Astrocyte (in vitro differentiated cells and primary cell): Measurements from ENCODE around the gene TMEM170B. TPM values are rescaled to one million over a fixed set of nuclear protein-coding genes. Genes with fewer than 3 reads are reported as not detected.
"Not testable (repeated sequence)": the region's sequence is repeated elsewhere in the genome, so short reads cannot be mapped to it uniquely, and the experiment has no call there.

Source experiments
- DNase-seq: peaks from one replicate; pipeline ENCODE4 v3.0.0-alpha.2; 2010; ENCODE audit warnings: low read depth
- FAIRE-seq: peaks from 2 replicates; lab custom pipeline; 2011; peaks lifted over from hg19 to GRCh38; lab: Jason Lieb, UNC
- H2AFZ ChIP-seq: 2 replicates; pipeline ENCODE4 v1.6.0; 2012; ENCODE audit warnings: low read depth, low read length, inconsistent platforms
- H3K27ac ChIP-seq: 2 replicates; pipeline ENCODE4 v1.5.1; 2011; ENCODE audit warnings: low read depth, low read length, inconsistent platforms
- H3K27me3 ChIP-seq: 2 replicates; pipeline ENCODE4 v1.6.0; 2011; ENCODE audit warnings: low read length, inconsistent platforms; ENCODE audit not compliant: insufficient read depth
- H3K36me3 ChIP-seq: 2 replicates; pipeline ENCODE4 v1.5.1; 2011; ENCODE audit warnings: low read length, inconsistent platforms; ENCODE audit not compliant: insufficient read depth
- H3K4me1 ChIP-seq: 2 replicates; pipeline ENCODE4 v1.5.1; 2011; ENCODE audit warnings: low read length, inconsistent platforms; ENCODE audit not compliant: insufficient read depth
- H3K4me2 ChIP-seq: 2 replicates; pipeline ENCODE4 v1.6.0; 2012; ENCODE audit warnings: low read length, inconsistent platforms
- H3K4me3 ChIP-seq: 2 replicates; pipeline ENCODE4 v1.5.1; 2011; ENCODE audit warnings: low read depth, mild to moderate bottlenecking, low read length, inconsistent platforms; ENCODE audit not compliant: insufficient read depth
- H3K79me2 ChIP-seq: 2 replicates; pipeline ENCODE4 v1.6.0; 2012; ENCODE audit warnings: mild to moderate bottlenecking, low read length, inconsistent platforms; ENCODE audit not compliant: insufficient read depth
- H3K9ac ChIP-seq: 2 replicates; pipeline ENCODE4 v1.6.0; 2012; ENCODE audit warnings: mild to moderate bottlenecking, low read length, inconsistent platforms
- H3K9me3 ChIP-seq: 2 replicates; pipeline ENCODE4 v1.5.1; 2012; ENCODE audit warnings: low read depth, mild to moderate bottlenecking, low read length, inconsistent platforms; ENCODE audit not compliant: insufficient read depth
- H4K20me1 ChIP-seq: 2 replicates; pipeline ENCODE4 v1.6.0; 2012; ENCODE audit warnings: low read length, inconsistent platforms; ENCODE audit not compliant: insufficient read depth
- H3K27ac Mint-ChIP-seq: one replicate; pipeline ENCODE4 v1.8.0; 2021; ENCODE audit warnings: mild to moderate bottlenecking, mixed read lengths; ENCODE audit not compliant: unreplicated experiment
- H3K27me3 Mint-ChIP-seq: one replicate; pipeline ENCODE4 v1.8.0; 2021; ENCODE audit warnings: low read depth, mixed read lengths; ENCODE audit not compliant: unreplicated experiment
- H3K36me3 Mint-ChIP-seq: one replicate; pipeline ENCODE4 v1.8.0; 2021; ENCODE audit warnings: low read depth, mixed read lengths; ENCODE audit not compliant: unreplicated experiment
- H3K4me1 Mint-ChIP-seq: one replicate; pipeline ENCODE4 v1.8.0; 2021; ENCODE audit warnings: low read depth, mixed read lengths; ENCODE audit not compliant: unreplicated experiment
- H3K4me3 Mint-ChIP-seq: one replicate; pipeline ENCODE4 v1.8.0; 2021; ENCODE audit warnings: mild to moderate bottlenecking, moderate library complexity, mixed read lengths; ENCODE audit not compliant: unreplicated experiment
- H3K9me3 Mint-ChIP-seq: one replicate; pipeline ENCODE4 v1.8.0; 2021; ENCODE audit warnings: mild to moderate bottlenecking, mixed read lengths; ENCODE audit not compliant: unreplicated experiment
- EZH2 ChIP-seq: IDR thresholded peaks from 2 replicates; pipeline ENCODE4 v1.6.1; 2012; ENCODE audit warnings: mild to moderate bottlenecking, low read length, inconsistent platforms; ENCODE audit not compliant: insufficient read depth
- total RNA-seq: library from RNA; stranded (reverse); gene quantifications from 2 replicates; pipeline ENCODE4 v1.2.1, GENCODE V29; 2021
- TF ChIP-seq, protein P1 (sequence below): IDR thresholded peaks from 2 replicates; pipeline ENCODE4 v1.5.1; 2011; ENCODE audit warnings: low read depth, mild to moderate bottlenecking, inconsistent platforms, low read length, moderate library complexity; ENCODE audit not compliant: insufficient read depth

Gene TMEM170B
- total RNA-seq, 1 donor from 2014 or later: 2.5 TPM

DNA sequence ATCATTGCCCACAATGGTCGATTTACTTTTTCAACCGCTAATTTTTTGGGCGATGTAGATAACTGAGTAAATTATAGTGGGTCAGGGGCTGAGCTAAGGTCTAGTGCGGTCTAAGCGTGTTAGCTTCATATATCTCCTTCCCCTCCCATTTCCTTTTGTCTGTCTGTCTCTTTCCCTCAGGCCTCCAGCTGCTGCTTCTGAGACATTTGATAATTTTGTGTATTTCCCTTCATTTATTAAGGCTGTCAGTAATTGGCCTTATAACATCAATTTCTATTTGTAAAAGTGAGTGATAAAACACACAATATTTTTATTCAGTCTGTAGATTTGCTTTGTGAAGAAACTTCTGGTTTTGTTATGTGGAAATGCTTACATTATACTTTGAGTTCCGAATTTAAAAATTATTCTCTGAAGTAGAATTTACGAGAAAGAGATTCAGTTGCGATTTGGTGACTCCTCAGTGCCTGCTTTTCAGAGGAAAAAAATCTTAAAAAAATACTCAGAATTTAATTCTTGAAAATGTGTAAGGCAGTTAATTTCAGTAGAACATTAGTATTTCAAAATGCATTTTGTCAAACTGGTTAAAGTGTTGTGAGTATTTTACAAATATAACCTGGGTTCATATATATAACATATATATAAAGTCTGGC lies 1.4 kb downstream of the TMEM170B start:
- Histone ChIP-seq H3K4me1 (peaks cover 11% of the 10 kb centered on the region), H3K4me3 (peak overlapping the region; percentile 64), H3K79me2 (no peaks in the 10 kb centered on the region), H3K36me3 (no peaks in the 10 kb centered on the region), H2AFZ (peak overlapping the region; percentile 81), H3K4me2 (peak overlapping the region; percentile 90), H3K9ac (peak overlapping the region; percentile 52), H4K20me1 (no peaks in the 10 kb centered on the region), H3K27ac (no peak overlapping the region), H3K27me3 (no peaks in the 10 kb centered on the region), H3K9me3 (no peaks in the 10 kb centered on the region)
- DNase-seq: no peak
- TF ChIP-seq, protein P1, sequence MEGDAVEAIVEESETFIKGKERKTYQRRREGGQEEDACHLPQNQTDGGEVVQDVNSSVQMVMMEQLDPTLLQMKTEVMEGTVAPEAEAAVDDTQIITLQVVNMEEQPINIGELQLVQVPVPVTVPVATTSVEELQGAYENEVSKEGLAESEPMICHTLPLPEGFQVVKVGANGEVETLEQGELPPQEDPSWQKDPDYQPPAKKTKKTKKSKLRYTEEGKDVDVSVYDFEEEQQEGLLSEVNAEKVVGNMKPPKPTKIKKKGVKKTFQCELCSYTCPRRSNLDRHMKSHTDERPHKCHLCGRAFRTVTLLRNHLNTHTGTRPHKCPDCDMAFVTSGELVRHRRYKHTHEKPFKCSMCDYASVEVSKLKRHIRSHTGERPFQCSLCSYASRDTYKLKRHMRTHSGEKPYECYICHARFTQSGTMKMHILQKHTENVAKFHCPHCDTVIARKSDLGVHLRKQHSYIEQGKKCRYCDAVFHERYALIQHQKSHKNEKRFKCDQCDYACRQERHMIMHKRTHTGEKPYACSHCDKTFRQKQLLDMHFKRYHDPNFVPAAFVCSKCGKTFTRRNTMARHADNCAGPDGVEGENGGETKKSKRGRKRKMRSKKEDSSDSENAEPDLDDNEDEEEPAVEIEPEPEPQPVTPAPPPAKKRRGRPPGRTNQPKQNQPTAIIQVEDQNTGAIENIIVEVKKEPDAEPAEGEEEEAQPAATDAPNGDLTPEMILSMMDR: no peak
- TF ChIP-seq EZH2: no peak
- no peak for FAIRE-seq
- Mint-ChIP-seq H3K27me3 (peaks cover 2% of the 10 kb centered on the region), H3K9me3 (no peaks in the 10 kb centered on the region), H3K27ac (no peak overlapping the region), H3K4me1 (no peaks in the 10 kb centered on the region), H3K36me3 (no peaks in the 10 kb centered on the region), H3K4me3 (peak overlapping the region; percentile 87)

DNA sequence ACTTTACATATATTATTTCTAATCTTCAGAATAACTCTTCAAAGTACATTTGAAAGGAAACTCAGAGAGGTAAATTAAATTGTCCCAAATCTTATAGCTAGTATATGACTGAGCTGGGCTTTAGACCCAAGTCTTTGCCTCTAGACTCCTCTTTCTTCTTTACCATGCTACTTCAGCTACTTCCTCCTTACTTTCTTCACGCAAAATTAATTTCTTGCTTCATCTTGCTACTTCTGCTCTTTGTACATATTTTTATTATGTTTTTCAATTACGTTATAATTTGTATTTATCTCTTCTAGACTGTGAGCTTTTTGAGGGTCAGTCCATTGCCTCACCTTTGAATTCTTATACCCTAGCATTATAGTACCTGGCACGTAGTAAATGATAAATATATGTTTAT lies 5.3 kb downstream of the TMEM170B start:
- no peak overlapping the region for H3K4me3 ChIP-seq
- TF ChIP-seq, protein P1: no peak
- TF ChIP-seq EZH2: no peak
- no peak for DNase-seq
- peaks cover 6% of the 10 kb centered on the region for H3K4me1 ChIP-seq
- Mint-ChIP-seq H3K36me3 (no peaks in the 10 kb centered on the region), H3K4me1 (no peaks in the 10 kb centered on the region), H3K9me3 (no peaks in the 10 kb centered on the region), H3K4me3 (no peak overlapping the region), H3K27me3 (no peaks in the 10 kb centered on the region), H3K27ac (no peak overlapping the region)
- H4K20me1 ChIP-seq: no peaks in the 10 kb centered on the region
- H2AFZ ChIP-seq: no peak overlapping the region
- H3K36me3 ChIP-seq: no peaks in the 10 kb centered on the region
- H3K27me3 ChIP-seq: no peaks in the 10 kb centered on the region
- FAIRE-seq: no peak
- H3K27ac ChIP-seq: no peak overlapping the region
- H3K9me3 ChIP-seq: no peaks in the 10 kb centered on the region
- no peak overlapping the region for H3K4me2 ChIP-seq
- no peaks in the 10 kb centered on the region for H3K79me2 ChIP-seq
- H3K9ac ChIP-seq: no peak overlapping the region

DNA sequence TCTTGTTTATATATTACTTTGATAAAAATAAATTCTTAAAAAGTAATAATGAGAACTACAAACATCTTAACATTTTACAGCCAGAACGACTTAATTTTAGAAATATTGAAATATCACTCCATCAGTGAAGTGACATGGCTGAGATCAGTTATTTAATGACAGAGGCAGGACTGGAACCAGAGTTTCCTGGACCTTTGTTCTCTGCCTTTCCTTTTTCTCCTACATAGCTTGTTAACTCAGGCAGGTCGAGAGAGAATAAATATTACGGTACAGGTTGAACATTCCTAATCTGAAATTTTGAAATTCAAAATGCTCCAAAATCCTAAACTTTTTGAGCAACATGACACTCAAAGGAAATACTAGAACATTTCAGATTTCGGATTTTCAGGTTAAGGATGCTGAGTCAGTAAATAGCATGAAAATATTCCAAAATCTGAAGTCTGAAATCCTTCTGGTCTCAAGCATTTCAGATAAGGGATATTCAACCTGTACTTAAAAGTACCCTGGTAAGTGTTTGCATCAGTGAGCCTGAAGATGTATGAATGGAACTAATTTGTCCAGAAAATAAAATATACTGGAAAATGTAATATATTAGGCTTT lies 6.5 kb downstream of the TMEM170B start:
- H3K4me1 Mint-ChIP-seq: no peaks in the 10 kb centered on the region
- no peak overlapping the region for H3K4me3 ChIP-seq
- DNase-seq: no peak
- no peak overlapping the region for H3K4me2 ChIP-seq
- H3K9me3 Mint-ChIP-seq: no peaks in the 10 kb centered on the region
- no peak overlapping the region for H3K27ac Mint-ChIP-seq
- no peaks in the 10 kb centered on the region for H3K27me3 ChIP-seq
- no peak overlapping the region for H3K9ac ChIP-seq
- no peak overlapping the region for H3K27ac ChIP-seq
- TF ChIP-seq, protein P1: no peak
- no peaks in the 10 kb centered on the region for H3K36me3 ChIP-seq
- no peaks in the 10 kb centered on the region for H3K79me2 ChIP-seq
- H3K4me1 ChIP-seq: no peaks in the 10 kb centered on the region
- no peak overlapping the region for H2AFZ ChIP-seq
- H4K20me1 ChIP-seq: no peaks in the 10 kb centered on the region
- H3K9me3 ChIP-seq: no peaks in the 10 kb centered on the region
- no peak for FAIRE-seq
- no peaks in the 10 kb centered on the region for H3K27me3 Mint-ChIP-seq
- no peaks in the 10 kb centered on the region for H3K36me3 Mint-ChIP-seq
- no peak overlapping the region for H3K4me3 Mint-ChIP-seq

DNA sequence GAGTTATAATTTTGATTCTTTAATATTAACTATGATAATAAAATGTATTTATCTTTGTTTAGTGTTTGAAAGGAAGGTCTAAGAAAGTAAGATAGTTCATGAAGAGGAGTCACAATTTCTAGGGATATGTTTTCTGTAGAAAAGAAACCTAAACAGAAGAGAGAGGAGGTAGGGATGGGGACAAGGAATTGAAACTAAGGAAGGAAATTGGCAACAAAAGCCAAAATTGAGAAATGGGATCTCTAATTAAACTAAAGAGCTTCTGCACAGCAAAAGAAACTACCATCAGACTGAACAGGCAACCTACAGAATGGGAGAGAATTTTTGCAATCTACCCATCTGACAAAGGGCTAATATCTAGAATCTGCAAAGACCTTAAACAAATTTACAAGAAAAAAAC lies 10.3 kb downstream of the TMEM170B start:
- not testable (repeated sequence) for H3K27me3 Mint-ChIP-seq, H3K36me3 ChIP-seq, H3K27me3 ChIP-seq, H3K36me3 Mint-ChIP-seq, H3K27ac Mint-ChIP-seq, H2AFZ ChIP-seq, H3K9me3 ChIP-seq, H3K9ac ChIP-seq, H3K4me3 ChIP-seq, H4K20me1 ChIP-seq, H3K4me1 ChIP-seq, H3K4me1 Mint-ChIP-seq, DNase-seq, H3K4me2 ChIP-seq, FAIRE-seq, H3K27ac ChIP-seq, H3K79me2 ChIP-seq, H3K9me3 Mint-ChIP-seq, H3K4me3 Mint-ChIP-seq
